ENCODE results near the gene ARID1B.

Gene ARID1B

GRCh38 chr6:157217894-157218370 lies 440.8 kb downstream of the ARID1B start:
- Histone ChIP-seq H3K36me3 (ENCODE audit: insufficient read depth, low read length) (no peaks in the 10 kb centered on the region), H4K20me1 (ENCODE audit: insufficient read depth, low read length) (no peaks in the 10 kb centered on the region), H3K9me3 (ENCODE audit: insufficient read depth, low read length, severe bottlenecking) (no peaks in the 10 kb centered on the region), H3K4me1 (ENCODE audit: insufficient read depth, low read length) (no peaks in the 10 kb centered on the region), H3K9ac (ENCODE audit: low read depth, low read length) (no peak overlapping the region), H3K79me2 (ENCODE audit: insufficient read depth, low read length) (no peaks in the 10 kb centered on the region), H3K4me3 (ENCODE audit: low read depth in 1 of 2, low read length in 2 of 2) (no peak overlapping the region), H2AFZ (ENCODE audit: low read depth, low read length) (no peak overlapping the region), H3K27ac (ENCODE audit: low read length) (no peak overlapping the region), H3K27me3 (ENCODE audit: insufficient read depth, low read length, poor library complexity) (no peaks in the 10 kb centered on the region), H3K4me2 (ENCODE audit: insufficient read depth, low read length) (no peak overlapping the region)
- DNase-seq = no peak
- no peak for TF ChIP-seq EZH2 (IDR thresholded peaks at IDR 0.05; ENCODE audit: borderline replicate concordance, low read depth, low read length, severe bottlenecking)
- TF ChIP-seq, protein P1, sequence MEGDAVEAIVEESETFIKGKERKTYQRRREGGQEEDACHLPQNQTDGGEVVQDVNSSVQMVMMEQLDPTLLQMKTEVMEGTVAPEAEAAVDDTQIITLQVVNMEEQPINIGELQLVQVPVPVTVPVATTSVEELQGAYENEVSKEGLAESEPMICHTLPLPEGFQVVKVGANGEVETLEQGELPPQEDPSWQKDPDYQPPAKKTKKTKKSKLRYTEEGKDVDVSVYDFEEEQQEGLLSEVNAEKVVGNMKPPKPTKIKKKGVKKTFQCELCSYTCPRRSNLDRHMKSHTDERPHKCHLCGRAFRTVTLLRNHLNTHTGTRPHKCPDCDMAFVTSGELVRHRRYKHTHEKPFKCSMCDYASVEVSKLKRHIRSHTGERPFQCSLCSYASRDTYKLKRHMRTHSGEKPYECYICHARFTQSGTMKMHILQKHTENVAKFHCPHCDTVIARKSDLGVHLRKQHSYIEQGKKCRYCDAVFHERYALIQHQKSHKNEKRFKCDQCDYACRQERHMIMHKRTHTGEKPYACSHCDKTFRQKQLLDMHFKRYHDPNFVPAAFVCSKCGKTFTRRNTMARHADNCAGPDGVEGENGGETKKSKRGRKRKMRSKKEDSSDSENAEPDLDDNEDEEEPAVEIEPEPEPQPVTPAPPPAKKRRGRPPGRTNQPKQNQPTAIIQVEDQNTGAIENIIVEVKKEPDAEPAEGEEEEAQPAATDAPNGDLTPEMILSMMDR (IDR thresholded peaks at IDR 0.05; ENCODE audit: borderline replicate concordance, extremely low read depth, low read length, poor library complexity, severe bottlenecking) = no peak
- no peak for ATAC-seq (ENCODE audit: insufficient read depth, low read depth)

- H3K36me3 ChIP-seq (ENCODE audit: insufficient read depth, low read length) = no peaks in the 10 kb centered on the region
- TF ChIP-seq, protein P1 (IDR thresholded peaks at IDR 0.05; ENCODE audit: borderline replicate concordance, extremely low read depth, low read length, poor library complexity, severe bottlenecking) = no peak
- TF ChIP-seq EZH2 (IDR thresholded peaks at IDR 0.05; ENCODE audit: borderline replicate concordance, low read depth, low read length, severe bottlenecking) = no peak
- no peaks in the 10 kb centered on the region for H3K9me3 ChIP-seq (ENCODE audit: insufficient read depth, low read length, severe bottlenecking)
- H4K20me1 ChIP-seq (ENCODE audit: insufficient read depth, low read length) = no peaks in the 10 kb centered on the region
- H3K9ac ChIP-seq (ENCODE audit: low read depth, low read length) = no peak overlapping the region
- H3K4me3 ChIP-seq (ENCODE audit: low read depth in 1 of 2, low read length in 2 of 2) = no peak overlapping the region
- H3K27ac ChIP-seq (ENCODE audit: low read length) = no peak overlapping the region
- no peak overlapping the region for H2AFZ ChIP-seq (ENCODE audit: low read depth, low read length)
- H3K4me1 ChIP-seq (ENCODE audit: insufficient read depth, low read length) = no peaks in the 10 kb centered on the region
- H3K27me3 ChIP-seq (ENCODE audit: insufficient read depth, low read length, poor library complexity) = no peaks in the 10 kb centered on the region
- H3K4me2 ChIP-seq (ENCODE audit: insufficient read depth, low read length) = no peak overlapping the region
- DNase-seq = no peak
- no peaks in the 10 kb centered on the region for H3K79me2 ChIP-seq (ENCODE audit: insufficient read depth, low read length)
- ATAC-seq (ENCODE audit: insufficient read depth, low read depth) = no peak
Observed at GRCh38 chr6:157218371-157219198, 441.4 kb downstream of the ARID1B start.

GRCh38 chr6:157219201-157220200 lies 442.3 kb downstream of the ARID1B start:
- no peaks in the 10 kb centered on the region for H3K36me3 ChIP-seq (ENCODE audit: insufficient read depth, low read length)
- ATAC-seq (ENCODE audit: insufficient read depth, low read depth) (no peak), DNase-seq (no peak)
- TF ChIP-seq, protein P1 (IDR thresholded peaks at IDR 0.05; ENCODE audit: borderline replicate concordance, extremely low read depth, low read length, poor library complexity, severe bottlenecking) = no peak
- no peak for TF ChIP-seq EZH2 (IDR thresholded peaks at IDR 0.05; ENCODE audit: borderline replicate concordance, low read depth, low read length, severe bottlenecking)
- no peak overlapping the region for H3K4me2 ChIP-seq (ENCODE audit: insufficient read depth, low read length)
- H3K27me3 ChIP-seq (ENCODE audit: insufficient read depth, low read length, poor library complexity) = no peaks in the 10 kb centered on the region
- H3K9ac ChIP-seq (ENCODE audit: low read depth, low read length) = no peak overlapping the region
- no peak overlapping the region for H3K4me3 ChIP-seq (ENCODE audit: low read depth in 1 of 2, low read length in 2 of 2)
- H3K4me1 ChIP-seq (ENCODE audit: insufficient read depth, low read length) = no peaks in the 10 kb centered on the region
- no peaks in the 10 kb centered on the region for H3K79me2 ChIP-seq (ENCODE audit: insufficient read depth, low read length)
- no peak overlapping the region for H3K27ac ChIP-seq (ENCODE audit: low read length)
- no peak overlapping the region for H2AFZ ChIP-seq (ENCODE audit: low read depth, low read length)
- no peaks in the 10 kb centered on the region for H3K9me3 ChIP-seq (ENCODE audit: insufficient read depth, low read length, severe bottlenecking)
- H4K20me1 ChIP-seq (ENCODE audit: insufficient read depth, low read length) = no peaks in the 10 kb centered on the region

Data from DND-41 (cell line).